Panc1 (cell line): ENCODE results near the gene CDCP1. TPM values are rescaled to one million over a fixed set of nuclear protein-coding genes. Genes with fewer than 3 reads are reported as not detected.
A peak's percentile ranks its signal among the peaks of the same experiment; 100 is the strongest.

Experiments used
- ATAC-seq: fragments of 200-7000 bp; cut with Tn5 transposase; 2 replicates; pipeline ENCODE4 v1.9.1; 2020; ENCODE audit warnings: mild to moderate bottlenecking, moderate library complexity
- BruUV-seq: library from RNA; stranded (reverse); fragments of 400-500 nt; replicated peaks from 2 replicates; lab custom pipeline; 2021; lab: Mats Ljungman, UMichigan
- CTCF ChIA-PET: fragments of 300-600 bp; sonication (Branson Sonifier 250); formaldehyde crosslinking; loops from one replicate; lab custom pipeline; 2022; ENCODE audit warnings: antibody characterized with exemption; lab: Charles Lee
- POLR2A ChIA-PET: fragments of 300-600 bp; sonication (Branson Sonifier 250); formaldehyde crosslinking; loops from one replicate; lab custom pipeline; 2022; ENCODE audit warnings: antibody characterized with exemption; lab: Charles Lee
- DNase-seq: peaks from one replicate; pipeline ENCODE4 v3.0.0-alpha.2; 2010; ENCODE audit warnings: low read depth, low spot score
- H3K27ac ChIP-seq: 2 replicates; pipeline ENCODE4 v1.5.1; 2011; ENCODE audit warnings: mild to moderate bottlenecking, low read length, inconsistent platforms
- H3K27me3 ChIP-seq: fragments of 200-500 bp; sonication (Bioruptor generic); 2 replicates; pipeline ENCODE4 v1.6.0; 2014; ENCODE audit warnings: low read length, inconsistent platforms; ENCODE audit not compliant: control insufficient read depth, insufficient read depth
- H3K36me3 ChIP-seq: fragments of 200-500 bp; sonication (Bioruptor generic); 2 replicates; pipeline ENCODE4 v1.5.1; 2014; ENCODE audit warnings: inconsistent platforms, mild to moderate bottlenecking, low read length, moderate library complexity; ENCODE audit not compliant: control insufficient read depth, insufficient read depth
- H3K4me1 ChIP-seq: 2 replicates; pipeline ENCODE4 v1.5.1; 2011; ENCODE audit warnings: inconsistent platforms, mild to moderate bottlenecking, low read length, moderate library complexity; ENCODE audit not compliant: control insufficient read depth, insufficient read depth
- H3K4me3 ChIP-seq, 2 experiments: 2 replicates each; pipeline ENCODE4 v1.5.1; 2011 to 2012; ENCODE audit warnings: low read depth in 2 of 2, low read length in 2 of 2, mild to moderate bottlenecking in 2 of 2, inconsistent platforms in 1 of 2, moderate library complexity in 1 of 2
- H3K9me3 ChIP-seq: fragments of 200-500 bp; sonication (Bioruptor generic); 2 replicates; pipeline ENCODE4 v1.5.1; 2014; ENCODE audit warnings: low read depth, mild to moderate bottlenecking, inconsistent platforms, low read length, moderate library complexity; ENCODE audit not compliant: control insufficient read depth, insufficient read depth
- POLR2AphosphoS5 ChIP-seq: IDR thresholded peaks from 2 replicates; pipeline ENCODE4 v1.6.1; 2012; ENCODE audit warnings: mild to moderate bottlenecking, low read depth, low read length, moderate library complexity
- REST ChIP-seq, 2 experiments: IDR thresholded peaks; 2 replicates each; pipeline ENCODE4 v1.6.1; 2011 to 2012; ENCODE audit warnings: low read depth in 2 of 2, control low read depth in 1 of 2, low read length in 1 of 2, mild to moderate bottlenecking in 1 of 2, moderate library complexity in 1 of 2; ENCODE audit not compliant: insufficient read depth in 1 of 2
- SIN3A ChIP-seq: IDR thresholded peaks from 2 replicates; pipeline ENCODE4 v1.6.1; 2012; ENCODE audit warnings: low read depth, mild to moderate bottlenecking, low read length, moderate library complexity, borderline replicate concordance; ENCODE audit not compliant: insufficient read depth
- TCF7L2 ChIP-seq: IDR thresholded peaks from 2 replicates; pipeline ENCODE4 v1.6.1; 2011; ENCODE audit warnings: mild to moderate bottlenecking, low read depth, low read length, inconsistent platforms
- in situ Hi-C: cut with HindIII; loops from 2 replicates; pipeline ENCODE4 v1.10.0; 2016; ENCODE audit warnings: low sequenced_read_pairs, low pct_unique_long_range_greater_than_20kb
- intact Hi-C: fragments of 100-400 bp; cut with micrococcal nuclease; formaldehyde crosslinking; loops from one replicate; pipeline ENCODE4 v1.10.0; 2022; ENCODE audit not compliant: unreplicated experiment
- total RNA-seq: library from RNA; stranded (reverse); gene quantifications from one replicate; pipeline ENCODE4 v1.2.1, GENCODE V29; 2021; ENCODE audit not compliant: unreplicated experiment
- TF ChIP-seq, protein P1 (sequence below): fragments of 450-650 bp; IDR thresholded peaks from 2 replicates; pipeline ENCODE4 v1.5.1; 2017; ENCODE audit warnings: mild to moderate bottlenecking

Gene CDCP1
- total RNA-seq, 1 experiment from 2014 or later: 47.8 TPM

GRCh38 chr3:45120359-45121158, 25.6 kb downstream of the CDCP1 start:
- no peaks in the 10 kb centered on the region for H3K9me3 ChIP-seq
- CTCF ChIA-PET: no interaction called here
- no peak for DNase-seq
- no TSS peak for BruUV-seq
- no peaks in the 10 kb centered on the region; the same call in 1 of the 2 replicates for H3K36me3 ChIP-seq
- peaks cover 20% of the 10 kb centered on the region for H3K4me1 ChIP-seq
- in situ Hi-C loops (no loop called here), intact Hi-C loops (no loop called here)
- H3K4me3 ChIP-seq: no peak overlapping the region
- no peak overlapping the region for H3K27ac ChIP-seq
- ATAC-seq: peak; percentile 69
- POLR2A ChIA-PET: no interaction called here
- no peak for TF ChIP-seq TCF7L2
- TF ChIP-seq, protein P1, sequence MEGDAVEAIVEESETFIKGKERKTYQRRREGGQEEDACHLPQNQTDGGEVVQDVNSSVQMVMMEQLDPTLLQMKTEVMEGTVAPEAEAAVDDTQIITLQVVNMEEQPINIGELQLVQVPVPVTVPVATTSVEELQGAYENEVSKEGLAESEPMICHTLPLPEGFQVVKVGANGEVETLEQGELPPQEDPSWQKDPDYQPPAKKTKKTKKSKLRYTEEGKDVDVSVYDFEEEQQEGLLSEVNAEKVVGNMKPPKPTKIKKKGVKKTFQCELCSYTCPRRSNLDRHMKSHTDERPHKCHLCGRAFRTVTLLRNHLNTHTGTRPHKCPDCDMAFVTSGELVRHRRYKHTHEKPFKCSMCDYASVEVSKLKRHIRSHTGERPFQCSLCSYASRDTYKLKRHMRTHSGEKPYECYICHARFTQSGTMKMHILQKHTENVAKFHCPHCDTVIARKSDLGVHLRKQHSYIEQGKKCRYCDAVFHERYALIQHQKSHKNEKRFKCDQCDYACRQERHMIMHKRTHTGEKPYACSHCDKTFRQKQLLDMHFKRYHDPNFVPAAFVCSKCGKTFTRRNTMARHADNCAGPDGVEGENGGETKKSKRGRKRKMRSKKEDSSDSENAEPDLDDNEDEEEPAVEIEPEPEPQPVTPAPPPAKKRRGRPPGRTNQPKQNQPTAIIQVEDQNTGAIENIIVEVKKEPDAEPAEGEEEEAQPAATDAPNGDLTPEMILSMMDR: no peak
- no peak for TF ChIP-seq POLR2AphosphoS5
- TF ChIP-seq REST (IDR thresholded peaks at IDR 0.05; ENCODE audit: insufficient read depth in 1 of 2, low read depth in 2 of 2, low read length in 1 of 2): no peak
- H3K27me3 ChIP-seq: no peaks in the 10 kb centered on the region

GRCh38 chr3:45119824-45120358, 26.3 kb downstream of the CDCP1 start:
- Histone ChIP-seq H3K4me3 (no peak overlapping the region), H3K9me3 (no peaks in the 10 kb centered on the region), H3K27ac (no peak overlapping the region), H3K4me1 (peaks cover 20% of the 10 kb centered on the region), H3K27me3 (no peaks in the 10 kb centered on the region), H3K36me3 (no peaks in the 10 kb centered on the region; the same call in 1 of the 2 replicates)
- POLR2A ChIA-PET: no interaction called here
- in situ Hi-C loops (no loop called here), intact Hi-C loops (no loop called here)
- no TSS peak for BruUV-seq
- DNase-seq (no peak), ATAC-seq (0 out of 2 replicates have a peak, but pooled peaks have one; percentile 17)
- CTCF ChIA-PET: no interaction called here
- TF ChIP-seq POLR2AphosphoS5 (no peak), SIN3A (no peak), REST (IDR thresholded peaks at IDR 0.05; ENCODE audit: insufficient read depth in 1 of 2, low read depth in 2 of 2, low read length in 1 of 2) (no peak), TCF7L2 (no peak)
- TF ChIP-seq, protein P1: no peak
